HFFc6 (cell line): ENCODE data around the gene SLC29A3. TPM values are rescaled to one million over a fixed set of nuclear protein-coding genes. Genes with fewer than 3 reads are reported as not detected.

Source experiments
- DNase-seq: peaks from one replicate; pipeline ENCODE4 v3.0.0-alpha.2; 2018
- H3K27ac Mint-ChIP-seq: 2 replicates; pipeline ENCODE4 v1.8.0; 2020; ENCODE audit warnings: mild to moderate bottlenecking, mixed read lengths
- H3K27me3 Mint-ChIP-seq: 2 replicates; pipeline ENCODE4 v1.8.0; 2021; ENCODE audit warnings: mild to moderate bottlenecking, moderate library complexity, mixed read lengths; ENCODE audit not compliant: insufficient read depth
- H3K36me3 Mint-ChIP-seq: 2 replicates; pipeline ENCODE4 v1.8.0; 2021; ENCODE audit warnings: low read depth, mixed read lengths
- H3K4me1 Mint-ChIP-seq: 2 replicates; pipeline ENCODE4 v1.8.0; 2020; ENCODE audit warnings: low read depth, mixed read lengths
- H3K4me3 Mint-ChIP-seq: 2 replicates; pipeline ENCODE4 v1.8.0; 2020; ENCODE audit warnings: mild to moderate bottlenecking, moderate library complexity, mixed read lengths
- H3K9me3 Mint-ChIP-seq: 2 replicates; pipeline ENCODE4 v1.8.0; 2020; ENCODE audit warnings: mild to moderate bottlenecking, mixed read lengths
- CTCF ChIP-seq: fragments of 200-600 bp; sonication (generic); IDR thresholded peaks from 2 replicates; pipeline ENCODE4 v1.5.0; 2021; ENCODE audit warnings: antibody characterized with exemption, mild to moderate bottlenecking
- total RNA-seq, 6 experiments: library from RNA; stranded (reverse); fragmentation: NEBNext Ultra II Directional; extraction: Animal tissue kit (Norgen Biotek cat#: 25700); gene quantifications; 2 replicates in 1 of 6; 3 replicates in 5 of 6; pipeline ENCODE4 v1.2.3, GENCODE V29; 2021

SLC29A3 gene
- total RNA-seq, 6 experiments from 2014 or later = 2.1 to 4.4 (median 2.7) TPM

GRCh38 chr10:71292624-71293445 lies 26.2 kb upstream of the SLC29A3 start:
- H3K4me3 Mint-ChIP-seq = no peak overlapping the region
- H3K36me3 Mint-ChIP-seq = no peaks in the 10 kb centered on the region
- H3K9me3 Mint-ChIP-seq = no peaks in the 10 kb centered on the region
- H3K27ac Mint-ChIP-seq = no peak overlapping the region
- no peak for TF ChIP-seq CTCF
- H3K27me3 Mint-ChIP-seq = peaks cover 3% of the 10 kb centered on the region
- H3K4me1 Mint-ChIP-seq = peaks cover 8% of the 10 kb centered on the region; the same call in 1 of the 2 replicates
- DNase-seq = no peak

GRCh38 chr10:71293446-71294084 lies 25.5 kb upstream of the SLC29A3 start:
- TF ChIP-seq CTCF = no peak
- no peaks in the 10 kb centered on the region for H3K36me3 Mint-ChIP-seq

GRCh38 chr10:71294091-71294561 lies 24.9 kb upstream of the SLC29A3 start:
- Mint-ChIP-seq H3K4me3 (no peak overlapping the region), H3K4me1 (peaks cover 5% of the 10 kb centered on the region; the same call in 1 of the 2 replicates), H3K27me3 (peaks cover 3% of the 10 kb centered on the region), H3K27ac (no peak overlapping the region), H3K9me3 (no peaks in the 10 kb centered on the region), H3K36me3 (no peaks in the 10 kb centered on the region)
- TF ChIP-seq CTCF = no peak
- DNase-seq = no peak

More at GRCh38 chr10:71293446-71294084, 25.5 kb upstream of the SLC29A3 start:
- no peaks in the 10 kb centered on the region for H3K9me3 Mint-ChIP-seq
- DNase-seq = no peak
- H3K27ac Mint-ChIP-seq = no peak overlapping the region
- peaks cover 3% of the 10 kb centered on the region for H3K27me3 Mint-ChIP-seq
- H3K4me1 Mint-ChIP-seq = peaks cover 8% of the 10 kb centered on the region; the same call in 1 of the 2 replicates
- H3K4me3 Mint-ChIP-seq = no peak overlapping the region

- Mint-ChIP-seq H3K4me3 (no peak overlapping the region), H3K4me1 (no peaks in the 10 kb centered on the region), H3K9me3 (no peaks in the 10 kb centered on the region), H3K27ac (no peak overlapping the region), H3K27me3 (peaks cover 3% of the 10 kb centered on the region), H3K36me3 (no peaks in the 10 kb centered on the region)
- DNase-seq = no peak
- TF ChIP-seq CTCF = no peak
Observed at GRCh38 chr10:71294856-71295255, 24.2 kb upstream of the SLC29A3 start.

GRCh38 chr10:71295641-71296040 lies 23.4 kb upstream of the SLC29A3 start:
- no peaks in the 10 kb centered on the region for H3K9me3 Mint-ChIP-seq
- H3K27me3 Mint-ChIP-seq = peaks cover 3% of the 10 kb centered on the region
- H3K4me1 Mint-ChIP-seq = no peaks in the 10 kb centered on the region
- TF ChIP-seq CTCF = no peak
- no peak for DNase-seq
- H3K36me3 Mint-ChIP-seq = no peaks in the 10 kb centered on the region
- H3K4me3 Mint-ChIP-seq = no peak overlapping the region
- H3K27ac Mint-ChIP-seq = no peak overlapping the region
